ENCODE results near the gene BTAF1.

DNA sequence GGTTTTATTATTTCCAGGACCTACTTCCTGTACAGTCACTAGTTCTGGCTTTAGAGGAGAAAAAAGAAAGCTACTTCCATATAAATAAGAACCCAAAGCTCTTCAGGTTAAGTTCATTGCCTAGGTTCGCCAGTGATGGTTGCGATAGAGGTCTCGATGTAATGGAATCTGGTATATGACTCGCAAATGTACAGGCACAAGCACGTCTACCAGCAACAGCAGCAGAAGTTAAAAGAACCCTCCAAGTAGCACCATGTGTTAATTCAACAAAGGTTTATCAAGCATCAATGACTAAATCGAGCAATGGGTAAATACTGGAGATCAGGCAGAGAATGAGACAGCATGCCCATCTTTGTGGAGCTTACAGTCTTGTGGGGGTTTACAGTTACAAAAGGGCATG is 155.4 kb downstream of the BTAF1 start:
- TF ChIP-seq, protein P1, sequence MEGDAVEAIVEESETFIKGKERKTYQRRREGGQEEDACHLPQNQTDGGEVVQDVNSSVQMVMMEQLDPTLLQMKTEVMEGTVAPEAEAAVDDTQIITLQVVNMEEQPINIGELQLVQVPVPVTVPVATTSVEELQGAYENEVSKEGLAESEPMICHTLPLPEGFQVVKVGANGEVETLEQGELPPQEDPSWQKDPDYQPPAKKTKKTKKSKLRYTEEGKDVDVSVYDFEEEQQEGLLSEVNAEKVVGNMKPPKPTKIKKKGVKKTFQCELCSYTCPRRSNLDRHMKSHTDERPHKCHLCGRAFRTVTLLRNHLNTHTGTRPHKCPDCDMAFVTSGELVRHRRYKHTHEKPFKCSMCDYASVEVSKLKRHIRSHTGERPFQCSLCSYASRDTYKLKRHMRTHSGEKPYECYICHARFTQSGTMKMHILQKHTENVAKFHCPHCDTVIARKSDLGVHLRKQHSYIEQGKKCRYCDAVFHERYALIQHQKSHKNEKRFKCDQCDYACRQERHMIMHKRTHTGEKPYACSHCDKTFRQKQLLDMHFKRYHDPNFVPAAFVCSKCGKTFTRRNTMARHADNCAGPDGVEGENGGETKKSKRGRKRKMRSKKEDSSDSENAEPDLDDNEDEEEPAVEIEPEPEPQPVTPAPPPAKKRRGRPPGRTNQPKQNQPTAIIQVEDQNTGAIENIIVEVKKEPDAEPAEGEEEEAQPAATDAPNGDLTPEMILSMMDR (conservative IDR thresholded peaks at IDR 0.05; ENCODE audit: low read depth in 2 of 2), result no peak
- no peak for TF ChIP-seq POLR2AphosphoS5 (IDR thresholded peaks at IDR 0.05; ENCODE audit: low read depth)
- TF ChIP-seq, protein P2, sequence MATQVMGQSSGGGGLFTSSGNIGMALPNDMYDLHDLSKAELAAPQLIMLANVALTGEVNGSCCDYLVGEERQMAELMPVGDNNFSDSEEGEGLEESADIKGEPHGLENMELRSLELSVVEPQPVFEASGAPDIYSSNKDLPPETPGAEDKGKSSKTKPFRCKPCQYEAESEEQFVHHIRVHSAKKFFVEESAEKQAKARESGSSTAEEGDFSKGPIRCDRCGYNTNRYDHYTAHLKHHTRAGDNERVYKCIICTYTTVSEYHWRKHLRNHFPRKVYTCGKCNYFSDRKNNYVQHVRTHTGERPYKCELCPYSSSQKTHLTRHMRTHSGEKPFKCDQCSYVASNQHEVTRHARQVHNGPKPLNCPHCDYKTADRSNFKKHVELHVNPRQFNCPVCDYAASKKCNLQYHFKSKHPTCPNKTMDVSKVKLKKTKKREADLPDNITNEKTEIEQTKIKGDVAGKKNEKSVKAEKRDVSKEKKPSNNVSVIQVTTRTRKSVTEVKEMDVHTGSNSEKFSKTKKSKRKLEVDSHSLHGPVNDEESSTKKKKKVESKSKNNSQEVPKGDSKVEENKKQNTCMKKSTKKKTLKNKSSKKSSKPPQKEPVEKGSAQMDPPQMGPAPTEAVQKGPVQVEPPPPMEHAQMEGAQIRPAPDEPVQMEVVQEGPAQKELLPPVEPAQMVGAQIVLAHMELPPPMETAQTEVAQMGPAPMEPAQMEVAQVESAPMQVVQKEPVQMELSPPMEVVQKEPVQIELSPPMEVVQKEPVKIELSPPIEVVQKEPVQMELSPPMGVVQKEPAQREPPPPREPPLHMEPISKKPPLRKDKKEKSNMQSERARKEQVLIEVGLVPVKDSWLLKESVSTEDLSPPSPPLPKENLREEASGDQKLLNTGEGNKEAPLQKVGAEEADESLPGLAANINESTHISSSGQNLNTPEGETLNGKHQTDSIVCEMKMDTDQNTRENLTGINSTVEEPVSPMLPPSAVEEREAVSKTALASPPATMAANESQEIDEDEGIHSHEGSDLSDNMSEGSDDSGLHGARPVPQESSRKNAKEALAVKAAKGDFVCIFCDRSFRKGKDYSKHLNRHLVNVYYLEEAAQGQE (IDR thresholded peaks at IDR 0.05; ENCODE audit: unreplicated experiment), result no peak
- TF ChIP-seq ZNF331 (CRISPR knock-in tag; IDR thresholded peaks at IDR 0.05; ENCODE audit: low read depth), result no peak
- no peak for TF ChIP-seq EZH2 (IDR thresholded peaks at IDR 0.05; ENCODE audit: low read depth, unreplicated experiment)
- no peak for TF ChIP-seq ZNF114 (CRISPR knock-in tag; IDR thresholded peaks at IDR 0.05)
- TF ChIP-seq EZH2phosphoT487 (IDR thresholded peaks at IDR 0.05; ENCODE audit: unreplicated experiment), result no peak
- TF ChIP-seq CREB1 (CRISPR knock-in tag; IDR thresholded peaks at IDR 0.05; ENCODE audit: low read depth), result no peak
- no peak for TF ChIP-seq JUNB (IDR thresholded peaks at IDR 0.05; ENCODE audit: unreplicated experiment)
- TF ChIP-seq STAT1 (IDR thresholded peaks at IDR 0.05; ENCODE audit: unreplicated experiment), result no peak
- TF ChIP-seq NANOG (IDR thresholded peaks at IDR 0.05; ENCODE audit: borderline replicate concordance), result no peak
- TF ChIP-seq, protein P3, sequence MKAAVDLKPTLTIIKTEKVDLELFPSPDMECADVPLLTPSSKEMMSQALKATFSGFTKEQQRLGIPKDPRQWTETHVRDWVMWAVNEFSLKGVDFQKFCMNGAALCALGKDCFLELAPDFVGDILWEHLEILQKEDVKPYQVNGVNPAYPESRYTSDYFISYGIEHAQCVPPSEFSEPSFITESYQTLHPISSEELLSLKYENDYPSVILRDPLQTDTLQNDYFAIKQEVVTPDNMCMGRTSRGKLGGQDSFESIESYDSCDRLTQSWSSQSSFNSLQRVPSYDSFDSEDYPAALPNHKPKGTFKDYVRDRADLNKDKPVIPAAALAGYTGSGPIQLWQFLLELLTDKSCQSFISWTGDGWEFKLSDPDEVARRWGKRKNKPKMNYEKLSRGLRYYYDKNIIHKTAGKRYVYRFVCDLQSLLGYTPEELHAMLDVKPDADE (IDR thresholded peaks at IDR 0.05), result no peak

Measured in GM23338 (cell line).